Neural progenitor cell (in vitro differentiated cells): ENCODE measurements around the gene PIERCE2. TPM values are rescaled to one million over a fixed set of nuclear protein-coding genes. Genes with fewer than 3 reads are reported as not detected.

Experiments
- DNase-seq: peaks from one replicate; pipeline ENCODE4 v3.0.0-alpha.2; 2016; ENCODE audit warnings: low spot score
- H2AFZ ChIP-seq: fragments of 200-600 bp; sonication (generic); replicated peaks from 2 replicates; pipeline ENCODE4 v1.6.1; 2016; ENCODE audit warnings: antibody characterized with exemption
- H3F3A ChIP-seq: fragments of 200-600 bp; sonication (generic); 2 replicates; pipeline ENCODE4 v1.6.1; 2016; ENCODE audit warnings: antibody characterized with exemption, low read depth
- H3K27ac ChIP-seq: fragments of 200-600 bp; sonication (generic); 2 replicates; pipeline ENCODE4 v1.5.1; 2016; ENCODE audit warnings: mild to moderate bottlenecking
- H3K27me3 ChIP-seq: fragments of 200-600 bp; sonication (generic); 2 replicates; pipeline ENCODE4 v1.6.1; 2016; ENCODE audit warnings: mild to moderate bottlenecking, moderate library complexity
- H3K36me3 ChIP-seq: fragments of 200-600 bp; sonication (generic); 2 replicates; pipeline ENCODE4 v1.5.1; 2016
- H3K4me1 ChIP-seq: fragments of 200-600 bp; sonication (generic); 2 replicates; pipeline ENCODE4 v1.6.1; 2016; ENCODE audit warnings: mixed run types
- H3K4me2 ChIP-seq: fragments of 200-600 bp; sonication (generic); 2 replicates; pipeline ENCODE4 v1.6.1; 2016
- H3K4me3 ChIP-seq: fragments of 200-600 bp; sonication (generic); 2 replicates; pipeline ENCODE4 v1.5.1; 2016
- H3K79me2 ChIP-seq: fragments of 200-600 bp; sonication (generic); 2 replicates; pipeline ENCODE4 v1.6.1; 2016; ENCODE audit warnings: low read depth
- H3K9ac ChIP-seq: fragments of 200-600 bp; sonication (generic); 2 replicates; pipeline ENCODE4 v1.6.1; 2016
- H3K9me3 ChIP-seq: fragments of 200-600 bp; sonication (generic); 2 replicates; pipeline ENCODE4 v1.5.1; 2016; ENCODE audit warnings: low read depth
- H4K20me1 ChIP-seq: fragments of 200-600 bp; sonication (generic); 2 replicates; pipeline ENCODE4 v1.6.1; 2016; ENCODE audit warnings: low read depth
- H3K27ac Mint-ChIP-seq: 3 replicates; pipeline ENCODE4 v1.8.0; 2021; ENCODE audit warnings: mixed read lengths
- H3K27me3 Mint-ChIP-seq: 2 replicates; pipeline ENCODE4 v1.8.0; 2022; ENCODE audit warnings: low read depth, mild to moderate bottlenecking, inconsistent platforms, moderate library complexity, mixed read lengths; ENCODE audit not compliant: insufficient read depth
- H3K36me3 Mint-ChIP-seq: 3 replicates; pipeline ENCODE4 v1.8.0; 2021; ENCODE audit warnings: mixed read lengths
- H3K4me1 Mint-ChIP-seq: 3 replicates; pipeline ENCODE4 v1.8.0; 2021; ENCODE audit warnings: mixed read lengths
- H3K4me3 Mint-ChIP-seq: 3 replicates; pipeline ENCODE4 v1.8.0; 2021; ENCODE audit warnings: mild to moderate bottlenecking, moderate library complexity, mixed read lengths
- H3K9me3 Mint-ChIP-seq: 3 replicates; pipeline ENCODE4 v1.8.0; 2020; ENCODE audit warnings: mixed read lengths
- EZH2 ChIP-seq: fragments of 200-600 bp; sonication (generic); IDR thresholded peaks from 2 replicates; pipeline ENCODE4 v1.6.1; 2017; ENCODE audit warnings: antibody characterized with exemption, mild to moderate bottlenecking, moderate library complexity
- EZH2phosphoT487 ChIP-seq: fragments of 200-600 bp; sonication (generic); IDR thresholded peaks from 2 replicates; pipeline ENCODE4 v1.6.1; 2017; ENCODE audit warnings: antibody characterized with exemption
- total RNA-seq: library from RNA; depleted of rRNA; stranded (reverse); fragments of >200 nt; gene quantifications from 2 replicates; pipeline ENCODE4 v1.2.3, GENCODE V29; 2015; ENCODE audit warnings: low replicate concordance
- TF ChIP-seq, protein P1 (sequence below): fragments of 200-600 bp; sonication (generic); IDR thresholded peaks from 2 replicates; pipeline ENCODE4 v1.5.1; 2017; ENCODE audit warnings: antibody characterized with exemption, mild to moderate bottlenecking

PIERCE2 gene, protein sequence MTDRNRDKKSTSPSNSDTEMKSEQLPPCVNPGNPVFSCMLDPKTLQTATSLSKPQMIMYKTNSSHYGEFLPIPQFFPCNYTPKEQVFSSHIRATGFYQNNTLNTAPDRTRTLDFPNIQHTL
- total RNA-seq: 3.9 and 14.2 TPM in 2 replicates

- H3K27ac ChIP-seq: peak within 1 kb of the TSS; percentile 84
- H3K4me2 ChIP-seq: peak within 1 kb of the TSS; percentile 96
- peak within 1 kb of the TSS; percentile 92 for H3K4me3 Mint-ChIP-seq
- H3K27ac Mint-ChIP-seq: peak within 1 kb of the TSS; percentile 95
- peak within 1 kb of the TSS; percentile 84 for H2AFZ ChIP-seq
- no peaks in the 10 kb centered on the region for H3K9me3 ChIP-seq
- peak; percentile 98 for DNase-seq
- H3K4me3 ChIP-seq: peak within 1 kb of the TSS; percentile 88
- no peaks in the 10 kb centered on the region for H3K36me3 ChIP-seq
- peak within 1 kb of the TSS; percentile 60 for H3K9ac ChIP-seq
- peaks cover 23% of the 10 kb centered on the region for H3F3A ChIP-seq
- no peaks in the 10 kb centered on the region for H4K20me1 ChIP-seq
- H3K36me3 Mint-ChIP-seq: no peaks in the 10 kb centered on the region
- H3K27me3 ChIP-seq: no peaks in the 10 kb centered on the region
- H3K9me3 Mint-ChIP-seq: no peaks in the 10 kb centered on the region
- peaks cover 2% of the 10 kb centered on the region for H3K27me3 Mint-ChIP-seq
- H3K79me2 ChIP-seq: no peaks in the 10 kb centered on the region
- H3K4me1 Mint-ChIP-seq: peaks cover 9% of the 10 kb centered on the region
- H3K4me1 ChIP-seq: peaks cover 4% of the 10 kb centered on the region
- TF ChIP-seq EZH2phosphoT487 (no peak), EZH2 (peak; percentile 32)
- TF ChIP-seq, protein P1, sequence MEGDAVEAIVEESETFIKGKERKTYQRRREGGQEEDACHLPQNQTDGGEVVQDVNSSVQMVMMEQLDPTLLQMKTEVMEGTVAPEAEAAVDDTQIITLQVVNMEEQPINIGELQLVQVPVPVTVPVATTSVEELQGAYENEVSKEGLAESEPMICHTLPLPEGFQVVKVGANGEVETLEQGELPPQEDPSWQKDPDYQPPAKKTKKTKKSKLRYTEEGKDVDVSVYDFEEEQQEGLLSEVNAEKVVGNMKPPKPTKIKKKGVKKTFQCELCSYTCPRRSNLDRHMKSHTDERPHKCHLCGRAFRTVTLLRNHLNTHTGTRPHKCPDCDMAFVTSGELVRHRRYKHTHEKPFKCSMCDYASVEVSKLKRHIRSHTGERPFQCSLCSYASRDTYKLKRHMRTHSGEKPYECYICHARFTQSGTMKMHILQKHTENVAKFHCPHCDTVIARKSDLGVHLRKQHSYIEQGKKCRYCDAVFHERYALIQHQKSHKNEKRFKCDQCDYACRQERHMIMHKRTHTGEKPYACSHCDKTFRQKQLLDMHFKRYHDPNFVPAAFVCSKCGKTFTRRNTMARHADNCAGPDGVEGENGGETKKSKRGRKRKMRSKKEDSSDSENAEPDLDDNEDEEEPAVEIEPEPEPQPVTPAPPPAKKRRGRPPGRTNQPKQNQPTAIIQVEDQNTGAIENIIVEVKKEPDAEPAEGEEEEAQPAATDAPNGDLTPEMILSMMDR: peak; percentile 60
These were observed at the start of gene PIERCE2, which contains the start of gene CCPG1 for GRCh38 chr15:55408012-55408928. Gene PIERCE2, plus strand, starts transcription at chr15:55408495. Its CDS starts 274 bp downstream, at chr15:55408769. Gene CCPG1, minus strand, starts transcription at chr15:55408359. Its CDS starts 18,935 bp downstream, at chr15:55389424.

- no peak overlapping the region for H3K27ac Mint-ChIP-seq
- H4K20me1 ChIP-seq: no peaks in the 10 kb centered on the region
- no peak overlapping the region for H3K4me2 ChIP-seq
- no peaks in the 10 kb centered on the region for H3K27me3 Mint-ChIP-seq
- H3K36me3 Mint-ChIP-seq: peaks cover 1% of the 10 kb centered on the region
- H3F3A ChIP-seq: no peaks in the 10 kb centered on the region
- H3K9me3 ChIP-seq: no peaks in the 10 kb centered on the region
- DNase-seq: no peak
- no peaks in the 10 kb centered on the region for H3K4me1 Mint-ChIP-seq
- peak overlapping the region; percentile 23 for H3K9ac ChIP-seq
- H3K4me1 ChIP-seq: no peaks in the 10 kb centered on the region
- TF ChIP-seq EZH2: no peak
- no peak for TF ChIP-seq EZH2phosphoT487
- TF ChIP-seq, protein P1: no peak
- no peaks in the 10 kb centered on the region for H3K36me3 ChIP-seq
- H3K27me3 ChIP-seq: no peaks in the 10 kb centered on the region
- H3K79me2 ChIP-seq: no peaks in the 10 kb centered on the region
- H3K4me3 ChIP-seq: no peak overlapping the region
- H3K4me3 Mint-ChIP-seq: no peak overlapping the region
- H2AFZ ChIP-seq: no peak overlapping the region
- no peak overlapping the region for H3K27ac ChIP-seq
- H3K9me3 Mint-ChIP-seq: no peaks in the 10 kb centered on the region
These were observed 48.0 kb upstream of the PIERCE2 start for GRCh38 chr15:55360256-55360655.

DNA sequence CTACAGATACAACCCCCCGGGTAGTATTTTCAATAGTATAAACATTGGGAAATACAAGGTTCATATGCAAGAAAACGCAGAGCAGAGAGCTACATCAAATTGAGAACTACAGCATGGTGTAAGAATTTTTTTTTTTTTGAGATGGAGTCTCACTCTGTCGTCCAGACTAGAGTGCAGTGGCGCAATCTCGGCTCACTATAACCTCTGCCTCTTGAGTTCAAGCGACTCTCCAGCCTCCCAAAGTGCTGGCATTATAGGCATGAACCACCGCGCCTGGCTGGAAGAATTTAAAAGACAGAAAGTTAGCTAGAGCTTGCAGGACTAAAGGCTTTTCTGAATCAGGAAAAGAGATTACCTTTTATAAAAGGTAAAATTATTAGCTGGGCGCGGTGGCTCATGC is 47.2 kb upstream of the PIERCE2 start:
- Mint-ChIP-seq H3K9me3 (no peaks in the 10 kb centered on the region), H3K27ac (no peak overlapping the region), H3K27me3 (no peaks in the 10 kb centered on the region), H3K36me3 (peaks cover 1% of the 10 kb centered on the region), H3K4me1 (no peaks in the 10 kb centered on the region), H3K4me3 (no peak overlapping the region)
- Histone ChIP-seq H3K9ac (no peak overlapping the region), H3K36me3 (no peaks in the 10 kb centered on the region), H3K9me3 (no peaks in the 10 kb centered on the region), H3K27me3 (no peaks in the 10 kb centered on the region), H3K79me2 (no peaks in the 10 kb centered on the region), H3F3A (no peaks in the 10 kb centered on the region), H3K4me3 (no peak overlapping the region), H3K4me2 (no peak overlapping the region), H3K27ac (no peak overlapping the region), H2AFZ (no peak overlapping the region), H4K20me1 (no peaks in the 10 kb centered on the region), H3K4me1 (no peaks in the 10 kb centered on the region)
- no peak for TF ChIP-seq EZH2
- TF ChIP-seq, protein P1: no peak
- no peak for TF ChIP-seq EZH2phosphoT487
- DNase-seq: no peak
